ENCODE measurements around the gene RAB26.

The RAB26 gene

GRCh38 chr16:2174396-2175131, 26.1 kb downstream of the RAB26 start:
- no peak overlapping the region for H2AK5ac ChIP-seq (ENCODE audit: low read length)
- H3K79me2 ChIP-seq (ENCODE audit: control insufficient read depth, insufficient read depth, low read length, poor library complexity) = no peaks in the 10 kb centered on the region
- WGBS (ENCODE audit: extremely low coverage, insufficient coverage, insufficient read length) = no CpG with 5 or more reads among the region's 21 CpGs
- no peak overlapping the region for H3K4me3 ChIP-seq (ENCODE audit: low read depth, low read length)
- H3K36me3 ChIP-seq (ENCODE audit: control insufficient read depth in 1 of 2, insufficient read depth in 2 of 2, low read length in 2 of 2) = peaks cover 75 to 80% of the 10 kb centered on the region in 2 experiments
- no peak overlapping the region for H2BK5ac ChIP-seq (ENCODE audit: low read depth, low read length, poor library complexity)
- no peak overlapping the region for H3K14ac ChIP-seq (ENCODE audit: low read length)
- no peak overlapping the region for H3K18ac ChIP-seq (ENCODE audit: low read length)
- no peak overlapping the region for H4K91ac ChIP-seq (ENCODE audit: low read depth, low read length)
- no peak overlapping the region for H3K9ac ChIP-seq (ENCODE audit: low read length)
- no peak overlapping the region for H2BK12ac ChIP-seq (ENCODE audit: low read length)
- peaks cover 8% of the 10 kb centered on the region for H3K9me3 ChIP-seq (ENCODE audit: insufficient read depth, low read depth, low read length)
- H2AFZ ChIP-seq (ENCODE audit: insufficient read depth, low read length, poor library complexity) = no peak overlapping the region
- H3K27me3 ChIP-seq (ENCODE audit: insufficient read depth, low read length) = no peaks in the 10 kb centered on the region
- H3K4me2 ChIP-seq (ENCODE audit: low read length) = no peak overlapping the region
- no peaks in the 10 kb centered on the region for H3K4me1 ChIP-seq (ENCODE audit: control insufficient read depth in 1 of 2, insufficient read depth in 2 of 2, low read length in 2 of 2)
- DNase-seq = peak in 1 of 2 donors; percentile 18
- no peak overlapping the region for H4K8ac ChIP-seq (ENCODE audit: low read depth, low read length)
- no peaks in the 10 kb centered on the region for H3K79me1 ChIP-seq (ENCODE audit: low read length)
- H4K12ac ChIP-seq (ENCODE audit: low read depth, low read length) = no peak overlapping the region
- no peak overlapping the region for H3K27ac ChIP-seq (ENCODE audit: low read depth, low read length)
- H2BK120ac ChIP-seq (ENCODE audit: insufficient read depth, low read length, poor library complexity) = no peak overlapping the region
- no peak overlapping the region for H3K4ac ChIP-seq (ENCODE audit: low read depth, low read length)
- no peak overlapping the region for H3K23ac ChIP-seq (ENCODE audit: low read length)

DNA sequence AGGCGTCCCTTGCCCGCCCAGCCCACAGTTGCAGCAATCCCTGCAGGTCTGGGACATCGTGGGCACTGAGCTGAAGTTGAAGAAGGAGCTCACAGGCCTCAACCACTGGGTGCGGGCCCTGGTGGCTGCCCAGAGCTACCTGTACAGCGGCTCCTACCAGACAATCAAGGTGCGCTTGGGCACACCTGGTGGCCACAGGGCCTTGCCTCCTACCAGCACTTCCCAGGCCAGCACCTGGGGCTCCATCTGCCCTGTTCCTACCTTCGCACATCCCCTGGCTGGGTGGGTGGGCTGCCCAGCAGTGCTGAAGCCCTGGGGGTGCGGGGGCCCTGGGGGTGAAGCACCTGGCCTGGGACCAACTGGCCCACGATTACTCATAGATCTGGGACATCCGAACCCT, 27.0 kb downstream of the RAB26 start:
- no peak overlapping the region for H2AFZ ChIP-seq (ENCODE audit: insufficient read depth, low read length, poor library complexity)
- no peak overlapping the region for H4K12ac ChIP-seq (ENCODE audit: low read depth, low read length)
- no peak overlapping the region for H2BK12ac ChIP-seq (ENCODE audit: low read length)
- no peak overlapping the region for H2BK120ac ChIP-seq (ENCODE audit: insufficient read depth, low read length, poor library complexity)
- no peak overlapping the region for H4K91ac ChIP-seq (ENCODE audit: low read depth, low read length)
- H3K9ac ChIP-seq (ENCODE audit: low read length) = no peak overlapping the region
- H3K4ac ChIP-seq (ENCODE audit: low read depth, low read length) = no peak overlapping the region
- H3K27ac ChIP-seq (ENCODE audit: low read depth, low read length) = no peak overlapping the region
- no peak overlapping the region for H3K4me2 ChIP-seq (ENCODE audit: low read length)
- no peak overlapping the region for H3K4me3 ChIP-seq (ENCODE audit: low read depth, low read length)
- no peaks in the 10 kb centered on the region for H3K4me1 ChIP-seq (ENCODE audit: control insufficient read depth in 1 of 2, insufficient read depth in 2 of 2, low read length in 2 of 2)
- WGBS (ENCODE audit: extremely low coverage, insufficient coverage, insufficient read length) = no CpG with 5 or more reads among the region's 10 CpGs
- H3K23ac ChIP-seq (ENCODE audit: low read length) = no peak overlapping the region
- no peak overlapping the region for H3K14ac ChIP-seq (ENCODE audit: low read length)
- H3K27me3 ChIP-seq (ENCODE audit: insufficient read depth, low read length) = no peaks in the 10 kb centered on the region
- H3K79me1 ChIP-seq (ENCODE audit: low read length) = no peaks in the 10 kb centered on the region
- H3K9me3 ChIP-seq (ENCODE audit: insufficient read depth, low read depth, low read length) = peaks cover 8% of the 10 kb centered on the region
- no peak overlapping the region for H3K18ac ChIP-seq (ENCODE audit: low read length)
- H2AK5ac ChIP-seq (ENCODE audit: low read length) = no peak overlapping the region
- peaks cover 66 to 71% of the 10 kb centered on the region in 2 experiments for H3K36me3 ChIP-seq (ENCODE audit: control insufficient read depth in 1 of 2, insufficient read depth in 2 of 2, low read length in 2 of 2)
- no peak overlapping the region for H2BK5ac ChIP-seq (ENCODE audit: low read depth, low read length, poor library complexity)
- H3K79me2 ChIP-seq (ENCODE audit: control insufficient read depth, insufficient read depth, low read length, poor library complexity) = no peaks in the 10 kb centered on the region
- H4K8ac ChIP-seq (ENCODE audit: low read depth, low read length) = no peak overlapping the region
- no peak for DNase-seq

DNA sequence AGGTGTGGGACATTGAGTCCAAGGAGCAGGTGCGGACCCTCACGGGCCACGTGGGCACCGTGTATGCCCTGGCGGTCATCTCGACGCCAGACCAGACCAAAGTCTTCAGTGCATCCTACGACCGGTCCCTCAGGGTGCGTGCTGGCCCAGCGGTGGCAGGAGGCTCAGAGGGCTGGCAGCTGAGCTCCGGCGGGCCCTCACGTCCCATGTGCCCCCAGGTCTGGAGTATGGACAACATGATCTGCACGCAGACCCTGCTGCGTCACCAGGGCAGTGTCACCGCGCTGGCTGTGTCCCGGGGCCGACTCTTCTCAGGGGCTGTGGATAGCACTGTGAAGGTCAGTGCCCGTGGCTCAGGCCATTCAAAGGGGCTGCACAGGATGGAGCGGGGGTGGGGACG, 27.6 kb downstream of the RAB26 start:
- no peak overlapping the region for H3K4me2 ChIP-seq (ENCODE audit: low read length)
- H2BK12ac ChIP-seq (ENCODE audit: low read length) = no peak overlapping the region
- H3K4me1 ChIP-seq (ENCODE audit: control insufficient read depth in 1 of 2, insufficient read depth in 2 of 2, low read length in 2 of 2) = no peaks in the 10 kb centered on the region
- H2BK120ac ChIP-seq (ENCODE audit: insufficient read depth, low read length, poor library complexity) = no peak overlapping the region
- DNase-seq = no peak
- peaks cover 8% of the 10 kb centered on the region for H3K9me3 ChIP-seq (ENCODE audit: insufficient read depth, low read depth, low read length)
- H3K79me1 ChIP-seq (ENCODE audit: low read length) = no peaks in the 10 kb centered on the region
- no peak overlapping the region for H3K27ac ChIP-seq (ENCODE audit: low read depth, low read length)
- H3K27me3 ChIP-seq (ENCODE audit: insufficient read depth, low read length) = no peaks in the 10 kb centered on the region
- H2AK5ac ChIP-seq (ENCODE audit: low read length) = no peak overlapping the region
- H2AFZ ChIP-seq (ENCODE audit: insufficient read depth, low read length, poor library complexity) = no peak overlapping the region
- H3K79me2 ChIP-seq (ENCODE audit: control insufficient read depth, insufficient read depth, low read length, poor library complexity) = no peaks in the 10 kb centered on the region
- no peak overlapping the region for H4K8ac ChIP-seq (ENCODE audit: low read depth, low read length)
- no peak overlapping the region for H3K14ac ChIP-seq (ENCODE audit: low read length)
- H4K91ac ChIP-seq (ENCODE audit: low read depth, low read length) = no peak overlapping the region
- H3K23ac ChIP-seq (ENCODE audit: low read length) = no peak overlapping the region
- H3K18ac ChIP-seq (ENCODE audit: low read length) = no peak overlapping the region
- H3K36me3 ChIP-seq (ENCODE audit: control insufficient read depth in 1 of 2, insufficient read depth in 2 of 2, low read length in 2 of 2) = peaks cover 60 to 65% of the 10 kb centered on the region in 2 experiments
- H4K12ac ChIP-seq (ENCODE audit: low read depth, low read length) = no peak overlapping the region
- no CpG with 5 or more reads among the region's 23 CpGs for WGBS (ENCODE audit: extremely low coverage, insufficient coverage, insufficient read length)
- no peak overlapping the region for H3K4ac ChIP-seq (ENCODE audit: low read depth, low read length)
- H3K4me3 ChIP-seq (ENCODE audit: low read depth, low read length) = no peak overlapping the region
- H3K9ac ChIP-seq (ENCODE audit: low read length) = no peak overlapping the region
- no peak overlapping the region for H2BK5ac ChIP-seq (ENCODE audit: low read depth, low read length, poor library complexity)

GRCh38 chr16:2177101-2177500, 28.7 kb downstream of the RAB26 start:
- Histone ChIP-seq H3K79me1 (ENCODE audit: low read length) (no peaks in the 10 kb centered on the region), H3K4ac (ENCODE audit: low read depth, low read length) (no peak overlapping the region), H2AK5ac (ENCODE audit: low read length) (no peak overlapping the region), H3K27ac (ENCODE audit: low read depth, low read length) (no peak overlapping the region), H3K27me3 (ENCODE audit: insufficient read depth, low read length) (no peaks in the 10 kb centered on the region), H3K18ac (ENCODE audit: low read length) (no peak overlapping the region), H4K8ac (ENCODE audit: low read depth, low read length) (no peak overlapping the region), H3K14ac (ENCODE audit: low read length) (no peak overlapping the region), H3K4me2 (ENCODE audit: low read length) (no peak overlapping the region), H2AFZ (ENCODE audit: insufficient read depth, low read length, poor library complexity) (no peak overlapping the region), H2BK5ac (ENCODE audit: low read depth, low read length, poor library complexity) (no peak overlapping the region), H3K9ac (ENCODE audit: low read length) (no peak overlapping the region), H4K12ac (ENCODE audit: low read depth, low read length) (no peak overlapping the region), H3K23ac (ENCODE audit: low read length) (no peak overlapping the region), H2BK12ac (ENCODE audit: low read length) (no peak overlapping the region), H3K79me2 (ENCODE audit: control insufficient read depth, insufficient read depth, low read length, poor library complexity) (no peaks in the 10 kb centered on the region), H3K4me1 (ENCODE audit: control insufficient read depth in 1 of 2, insufficient read depth in 2 of 2, low read length in 2 of 2) (no peaks in the 10 kb centered on the region), H2BK120ac (ENCODE audit: insufficient read depth, low read length, poor library complexity) (no peak overlapping the region), H3K4me3 (ENCODE audit: low read depth, low read length) (no peak overlapping the region), H4K91ac (ENCODE audit: low read depth, low read length) (no peak overlapping the region), H3K36me3 (ENCODE audit: control insufficient read depth in 1 of 2, insufficient read depth in 2 of 2, low read length in 2 of 2) (peaks cover 50 to 55% of the 10 kb centered on the region in 2 experiments), H3K9me3 (ENCODE audit: insufficient read depth, low read depth, low read length) (peaks cover 6% of the 10 kb centered on the region)
- DNase-seq = no peak
- no CpG with 5 or more reads among the region's 18 CpGs for WGBS (ENCODE audit: extremely low coverage, insufficient coverage, insufficient read length)

All from trophoblast cell (in vitro differentiated cells and primary cell).